WTC11 (cell line): ENCODE results near the gene IRAG1. TPM values are rescaled to one million over a fixed set of nuclear protein-coding genes. Genes with fewer than 3 reads are reported as not detected.

ENCODE experiments used
- FOXK1 ChIP-seq: sonication (generic); formaldehyde crosslinking; IDR thresholded peaks from 2 replicates; pipeline ENCODE4 v1.8.0; 2022; ENCODE audit warnings: mild to moderate bottlenecking, moderate library complexity, missing genetic modification reagents
- GABPB1 ChIP-seq: sonication (generic); formaldehyde crosslinking; IDR thresholded peaks from 2 replicates; pipeline ENCODE4 v1.8.1; 2023; ENCODE audit warnings: mild to moderate bottlenecking, missing genetic modification reagents
- MXD4 ChIP-seq: fragments of 250-450 bp; sonication (Bioruptor Pico); IDR thresholded peaks from 2 replicates; pipeline ENCODE4 v1.8.0; 2021; ENCODE audit warnings: mild to moderate bottlenecking, moderate library complexity, borderline replicate concordance
- MYBL2 ChIP-seq: sonication (generic); formaldehyde crosslinking; IDR thresholded peaks from 2 replicates; pipeline ENCODE4 v1.8.1; 2023; ENCODE audit warnings: mild to moderate bottlenecking, moderate library complexity, missing genetic modification reagents
- SMAD3 ChIP-seq: sonication (generic); formaldehyde crosslinking; IDR thresholded peaks from 2 replicates; pipeline ENCODE4 v1.8.0; 2022; ENCODE audit warnings: missing genetic modification reagents, mild to moderate bottlenecking, borderline replicate concordance
- ZNF423 ChIP-seq: fragments of 250-450 bp; sonication (Bioruptor Pico); IDR thresholded peaks from 2 replicates; pipeline ENCODE4 v2.1.2; 2022; ENCODE audit warnings: mild to moderate bottlenecking, moderate library complexity
- ZNF671 ChIP-seq: fragments of 250-450 bp; sonication (Bioruptor Pico); IDR thresholded peaks from 2 replicates; pipeline ENCODE4 v1.8.0; 2021; ENCODE audit warnings: mild to moderate bottlenecking
- total RNA-seq: library from RNA; stranded (reverse); gene quantifications from 3 replicates; pipeline ENCODE4 v1.2.3, GENCODE V29; 2021
- TF ChIP-seq, protein P1 (sequence below): fragments of 250-450 bp; sonication (Bioruptor Pico); IDR thresholded peaks from 2 replicates; pipeline ENCODE4 v1.9.0; 2021; ENCODE audit warnings: mild to moderate bottlenecking, borderline replicate concordance
- TF ChIP-seq, protein P2 (sequence below): sonication (generic); formaldehyde crosslinking; IDR thresholded peaks from 2 replicates; pipeline ENCODE4 v1.8.1; 2023; ENCODE audit warnings: mild to moderate bottlenecking, moderate library complexity, missing genetic modification reagents
- TF ChIP-seq, protein P3 (sequence below): sonication (generic); formaldehyde crosslinking; IDR thresholded peaks from 2 replicates; pipeline ENCODE4 v1.8.1; 2022; ENCODE audit warnings: mild to moderate bottlenecking, missing genetic modification reagents, moderate library complexity, borderline replicate concordance
- TF ChIP-seq, protein P4 (sequence below): sonication (generic); formaldehyde crosslinking; IDR thresholded peaks from 2 replicates; pipeline ENCODE4 v1.8.0; 2023; ENCODE audit warnings: mild to moderate bottlenecking, missing genetic modification reagents
- TF ChIP-seq, protein P5 (sequence below): sonication (generic); formaldehyde crosslinking; IDR thresholded peaks from 2 replicates; pipeline ENCODE4 v1.8.0; 2022; ENCODE audit warnings: mild to moderate bottlenecking, missing genetic modification reagents
- TF ChIP-seq, protein P6 (sequence below): fragments of 250-450 bp; sonication (Bioruptor Pico); IDR thresholded peaks from 2 replicates; pipeline ENCODE4 v1.9.0; 2021; ENCODE audit warnings: mild to moderate bottlenecking

Gene IRAG1
- total RNA-seq, 1 experiment from 2014 or later, result 2.8 TPM

DNA sequence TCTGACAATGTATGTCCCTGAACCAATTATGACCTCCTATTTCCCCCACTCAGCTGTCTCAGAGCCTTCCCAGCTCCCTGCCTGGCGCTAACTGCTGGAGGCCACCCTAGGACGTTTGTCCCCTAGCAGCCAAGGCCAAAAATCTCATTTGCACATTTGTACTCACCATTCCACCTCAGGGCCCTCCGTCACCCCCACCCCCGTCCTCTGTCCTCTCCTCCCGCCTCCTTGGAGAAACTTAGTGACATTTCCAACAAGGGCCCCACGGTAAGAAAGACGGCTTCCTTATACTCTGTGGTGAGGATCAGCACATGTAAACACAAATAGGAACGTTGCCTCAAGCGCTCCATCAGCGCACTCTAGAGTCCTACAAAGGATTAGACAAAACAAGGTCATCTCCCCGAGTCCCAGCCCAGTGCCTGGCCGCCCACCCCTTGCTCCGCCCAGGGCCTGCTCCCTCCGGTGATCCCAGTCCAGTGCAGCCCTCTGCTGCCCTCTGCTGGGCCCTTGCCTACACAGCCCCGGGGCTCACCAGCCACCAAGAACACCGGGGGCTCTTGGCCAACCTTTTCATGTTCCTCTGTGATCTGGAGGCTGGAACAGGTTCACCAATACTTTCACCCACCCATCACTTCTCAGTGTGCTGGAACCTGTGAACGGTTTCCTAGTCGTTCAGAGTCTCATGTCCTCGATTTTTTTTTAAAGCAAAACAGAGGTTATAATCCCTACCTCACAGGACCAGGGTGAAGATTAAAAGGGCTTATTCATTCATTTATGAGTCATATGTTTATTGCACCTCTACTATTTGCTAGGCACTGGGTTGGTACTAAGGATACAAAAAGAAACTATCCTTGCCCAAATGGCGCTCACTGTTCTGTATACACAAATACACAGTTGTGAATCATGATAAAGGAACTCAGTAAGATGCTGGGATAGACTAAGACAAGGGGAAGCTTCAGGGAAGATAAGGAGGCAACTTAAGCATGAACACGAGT, 42.2 kb upstream of the IRAG1 start (continued):
- TF ChIP-seq, protein P1, sequence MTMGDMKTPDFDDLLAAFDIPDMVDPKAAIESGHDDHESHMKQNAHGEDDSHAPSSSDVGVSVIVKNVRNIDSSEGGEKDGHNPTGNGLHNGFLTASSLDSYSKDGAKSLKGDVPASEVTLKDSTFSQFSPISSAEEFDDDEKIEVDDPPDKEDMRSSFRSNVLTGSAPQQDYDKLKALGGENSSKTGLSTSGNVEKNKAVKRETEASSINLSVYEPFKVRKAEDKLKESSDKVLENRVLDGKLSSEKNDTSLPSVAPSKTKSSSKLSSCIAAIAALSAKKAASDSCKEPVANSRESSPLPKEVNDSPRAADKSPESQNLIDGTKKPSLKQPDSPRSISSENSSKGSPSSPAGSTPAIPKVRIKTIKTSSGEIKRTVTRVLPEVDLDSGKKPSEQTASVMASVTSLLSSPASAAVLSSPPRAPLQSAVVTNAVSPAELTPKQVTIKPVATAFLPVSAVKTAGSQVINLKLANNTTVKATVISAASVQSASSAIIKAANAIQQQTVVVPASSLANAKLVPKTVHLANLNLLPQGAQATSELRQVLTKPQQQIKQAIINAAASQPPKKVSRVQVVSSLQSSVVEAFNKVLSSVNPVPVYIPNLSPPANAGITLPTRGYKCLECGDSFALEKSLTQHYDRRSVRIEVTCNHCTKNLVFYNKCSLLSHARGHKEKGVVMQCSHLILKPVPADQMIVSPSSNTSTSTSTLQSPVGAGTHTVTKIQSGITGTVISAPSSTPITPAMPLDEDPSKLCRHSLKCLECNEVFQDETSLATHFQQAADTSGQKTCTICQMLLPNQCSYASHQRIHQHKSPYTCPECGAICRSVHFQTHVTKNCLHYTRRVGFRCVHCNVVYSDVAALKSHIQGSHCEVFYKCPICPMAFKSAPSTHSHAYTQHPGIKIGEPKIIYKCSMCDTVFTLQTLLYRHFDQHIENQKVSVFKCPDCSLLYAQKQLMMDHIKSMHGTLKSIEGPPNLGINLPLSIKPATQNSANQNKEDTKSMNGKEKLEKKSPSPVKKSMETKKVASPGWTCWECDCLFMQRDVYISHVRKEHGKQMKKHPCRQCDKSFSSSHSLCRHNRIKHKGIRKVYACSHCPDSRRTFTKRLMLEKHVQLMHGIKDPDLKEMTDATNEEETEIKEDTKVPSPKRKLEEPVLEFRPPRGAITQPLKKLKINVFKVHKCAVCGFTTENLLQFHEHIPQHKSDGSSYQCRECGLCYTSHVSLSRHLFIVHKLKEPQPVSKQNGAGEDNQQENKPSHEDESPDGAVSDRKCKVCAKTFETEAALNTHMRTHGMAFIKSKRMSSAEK (CRISPR knock-in tag), result no peak
- TF ChIP-seq GABPB1, result no peak; the same call in 1 of the 2 replicates
- 0 out of 2 replicates have a peak, but pooled peaks have one; percentile 34 for TF ChIP-seq FOXK1 (CRISPR knock-in tag)
- TF ChIP-seq, protein P2, sequence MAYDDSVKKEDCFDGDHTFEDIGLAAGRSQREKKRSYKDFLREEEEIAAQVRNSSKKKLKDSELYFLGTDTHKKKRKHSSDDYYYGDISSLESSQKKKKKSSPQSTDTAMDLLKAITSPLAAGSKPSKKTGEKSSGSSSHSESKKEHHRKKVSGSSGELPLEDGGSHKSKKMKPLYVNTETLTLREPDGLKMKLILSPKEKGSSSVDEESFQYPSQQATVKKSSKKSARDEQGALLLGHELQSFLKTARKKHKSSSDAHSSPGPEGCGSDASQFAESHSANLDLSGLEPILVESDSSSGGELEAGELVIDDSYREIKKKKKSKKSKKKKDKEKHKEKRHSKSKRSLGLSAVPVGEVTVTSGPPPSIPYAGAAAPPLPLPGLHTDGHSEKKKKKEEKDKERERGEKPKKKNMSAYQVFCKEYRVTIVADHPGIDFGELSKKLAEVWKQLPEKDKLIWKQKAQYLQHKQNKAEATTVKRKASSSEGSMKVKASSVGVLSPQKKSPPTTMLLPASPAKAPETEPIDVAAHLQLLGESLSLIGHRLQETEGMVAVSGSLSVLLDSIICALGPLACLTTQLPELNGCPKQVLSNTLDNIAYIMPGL, result 0 out of 2 replicates have a peak, but pooled peaks have one; percentile 61
- TF ChIP-seq MXD4 (CRISPR knock-in tag), result no peak
- no peak for TF ChIP-seq SMAD3 (CRISPR knock-in tag)
- TF ChIP-seq, protein P3, sequence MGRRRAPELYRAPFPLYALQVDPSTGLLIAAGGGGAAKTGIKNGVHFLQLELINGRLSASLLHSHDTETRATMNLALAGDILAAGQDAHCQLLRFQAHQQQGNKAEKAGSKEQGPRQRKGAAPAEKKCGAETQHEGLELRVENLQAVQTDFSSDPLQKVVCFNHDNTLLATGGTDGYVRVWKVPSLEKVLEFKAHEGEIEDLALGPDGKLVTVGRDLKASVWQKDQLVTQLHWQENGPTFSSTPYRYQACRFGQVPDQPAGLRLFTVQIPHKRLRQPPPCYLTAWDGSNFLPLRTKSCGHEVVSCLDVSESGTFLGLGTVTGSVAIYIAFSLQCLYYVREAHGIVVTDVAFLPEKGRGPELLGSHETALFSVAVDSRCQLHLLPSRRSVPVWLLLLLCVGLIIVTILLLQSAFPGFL (CRISPR knock-in tag), result no peak
- TF ChIP-seq, protein P4, sequence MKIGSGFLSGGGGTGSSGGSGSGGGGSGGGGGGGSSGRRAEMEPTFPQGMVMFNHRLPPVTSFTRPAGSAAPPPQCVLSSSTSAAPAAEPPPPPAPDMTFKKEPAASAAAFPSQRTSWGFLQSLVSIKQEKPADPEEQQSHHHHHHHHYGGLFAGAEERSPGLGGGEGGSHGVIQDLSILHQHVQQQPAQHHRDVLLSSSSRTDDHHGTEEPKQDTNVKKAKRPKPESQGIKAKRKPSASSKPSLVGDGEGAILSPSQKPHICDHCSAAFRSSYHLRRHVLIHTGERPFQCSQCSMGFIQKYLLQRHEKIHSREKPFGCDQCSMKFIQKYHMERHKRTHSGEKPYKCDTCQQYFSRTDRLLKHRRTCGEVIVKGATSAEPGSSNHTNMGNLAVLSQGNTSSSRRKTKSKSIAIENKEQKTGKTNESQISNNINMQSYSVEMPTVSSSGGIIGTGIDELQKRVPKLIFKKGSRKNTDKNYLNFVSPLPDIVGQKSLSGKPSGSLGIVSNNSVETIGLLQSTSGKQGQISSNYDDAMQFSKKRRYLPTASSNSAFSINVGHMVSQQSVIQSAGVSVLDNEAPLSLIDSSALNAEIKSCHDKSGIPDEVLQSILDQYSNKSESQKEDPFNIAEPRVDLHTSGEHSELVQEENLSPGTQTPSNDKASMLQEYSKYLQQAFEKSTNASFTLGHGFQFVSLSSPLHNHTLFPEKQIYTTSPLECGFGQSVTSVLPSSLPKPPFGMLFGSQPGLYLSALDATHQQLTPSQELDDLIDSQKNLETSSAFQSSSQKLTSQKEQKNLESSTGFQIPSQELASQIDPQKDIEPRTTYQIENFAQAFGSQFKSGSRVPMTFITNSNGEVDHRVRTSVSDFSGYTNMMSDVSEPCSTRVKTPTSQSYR (CRISPR knock-in tag), result no peak
- TF ChIP-seq ZNF671 (CRISPR knock-in tag), result no peak
- TF ChIP-seq MYBL2 (CRISPR knock-in tag), result no peak
- no peak for TF ChIP-seq ZNF423
- TF ChIP-seq, protein P5, sequence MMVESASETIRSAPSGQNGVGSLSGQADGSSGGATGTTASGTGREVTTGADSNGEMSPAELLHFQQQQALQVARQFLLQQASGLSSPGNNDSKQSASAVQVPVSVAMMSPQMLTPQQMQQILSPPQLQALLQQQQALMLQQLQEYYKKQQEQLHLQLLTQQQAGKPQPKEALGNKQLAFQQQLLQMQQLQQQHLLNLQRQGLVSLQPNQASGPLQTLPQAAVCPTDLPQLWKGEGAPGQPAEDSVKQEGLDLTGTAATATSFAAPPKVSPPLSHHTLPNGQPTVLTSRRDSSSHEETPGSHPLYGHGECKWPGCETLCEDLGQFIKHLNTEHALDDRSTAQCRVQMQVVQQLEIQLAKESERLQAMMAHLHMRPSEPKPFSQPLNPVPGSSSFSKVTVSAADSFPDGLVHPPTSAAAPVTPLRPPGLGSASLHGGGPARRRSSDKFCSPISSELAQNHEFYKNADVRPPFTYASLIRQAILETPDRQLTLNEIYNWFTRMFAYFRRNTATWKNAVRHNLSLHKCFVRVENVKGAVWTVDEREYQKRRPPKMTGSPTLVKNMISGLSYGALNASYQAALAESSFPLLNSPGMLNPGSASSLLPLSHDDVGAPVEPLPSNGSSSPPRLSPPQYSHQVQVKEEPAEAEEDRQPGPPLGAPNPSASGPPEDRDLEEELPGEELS (CRISPR knock-in tag), result no peak
- TF ChIP-seq, protein P6, sequence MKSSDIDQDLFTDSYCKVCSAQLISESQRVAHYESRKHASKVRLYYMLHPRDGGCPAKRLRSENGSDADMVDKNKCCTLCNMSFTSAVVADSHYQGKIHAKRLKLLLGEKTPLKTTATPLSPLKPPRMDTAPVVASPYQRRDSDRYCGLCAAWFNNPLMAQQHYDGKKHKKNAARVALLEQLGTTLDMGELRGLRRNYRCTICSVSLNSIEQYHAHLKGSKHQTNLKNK (CRISPR knock-in tag), result no peak
